Activated naive CD8-positive, alpha-beta T cell treated with anti-CD3 and anti-CD28 coated beads for 36 hours (primary cell): ENCODE results near the gene GLIS1. TPM values are rescaled to one million over a fixed set of nuclear protein-coding genes. Genes with fewer than 3 reads are reported as not detected.

Source experiments
- DNase-seq: peaks from one replicate; pipeline ENCODE4 v3.0.0; 2021
- H3K27ac Mint-ChIP-seq: one replicate; pipeline ENCODE4 v1.8.0; 2022; ENCODE audit warnings: mild to moderate bottlenecking, moderate library complexity, mixed read lengths
- H3K27me3 Mint-ChIP-seq: one replicate; pipeline ENCODE4 v1.8.0; 2022; ENCODE audit warnings: mild to moderate bottlenecking, mixed read lengths
- H3K36me3 Mint-ChIP-seq: one replicate; pipeline ENCODE4 v1.8.0; 2021; ENCODE audit warnings: mild to moderate bottlenecking, mixed read lengths
- H3K4me1 Mint-ChIP-seq: one replicate; pipeline ENCODE4 v1.8.0; 2021; ENCODE audit warnings: mixed read lengths
- H3K4me3 Mint-ChIP-seq: one replicate; pipeline ENCODE4 v1.8.0; 2022; ENCODE audit warnings: mild to moderate bottlenecking, moderate library complexity, mixed read lengths
- H3K9me3 Mint-ChIP-seq: one replicate; pipeline ENCODE4 v1.8.0; 2022; ENCODE audit warnings: mixed read lengths
- total RNA-seq, 2 experiments: library from RNA; stranded (reverse); gene quantifications; one replicate each; pipeline ENCODE4 v1.2.3, GENCODE V29; 2021

GLIS1 gene
- total RNA-seq, 2 experiments from 2014 or later, result 0.10 TPM; not detected in 1

- no peak for DNase-seq
- no peaks in the 10 kb centered on the region for H3K9me3 Mint-ChIP-seq
- H3K4me3 Mint-ChIP-seq, result no peak overlapping the region
- H3K36me3 Mint-ChIP-seq, result no peaks in the 10 kb centered on the region
- H3K27me3 Mint-ChIP-seq, result no peaks in the 10 kb centered on the region
- H3K4me1 Mint-ChIP-seq, result peaks cover 4% of the 10 kb centered on the region
- H3K27ac Mint-ChIP-seq, result no peak overlapping the region
Observed at GRCh38 chr1:53552981-53553733, 185.8 kb downstream of the GLIS1 start.

DNA sequence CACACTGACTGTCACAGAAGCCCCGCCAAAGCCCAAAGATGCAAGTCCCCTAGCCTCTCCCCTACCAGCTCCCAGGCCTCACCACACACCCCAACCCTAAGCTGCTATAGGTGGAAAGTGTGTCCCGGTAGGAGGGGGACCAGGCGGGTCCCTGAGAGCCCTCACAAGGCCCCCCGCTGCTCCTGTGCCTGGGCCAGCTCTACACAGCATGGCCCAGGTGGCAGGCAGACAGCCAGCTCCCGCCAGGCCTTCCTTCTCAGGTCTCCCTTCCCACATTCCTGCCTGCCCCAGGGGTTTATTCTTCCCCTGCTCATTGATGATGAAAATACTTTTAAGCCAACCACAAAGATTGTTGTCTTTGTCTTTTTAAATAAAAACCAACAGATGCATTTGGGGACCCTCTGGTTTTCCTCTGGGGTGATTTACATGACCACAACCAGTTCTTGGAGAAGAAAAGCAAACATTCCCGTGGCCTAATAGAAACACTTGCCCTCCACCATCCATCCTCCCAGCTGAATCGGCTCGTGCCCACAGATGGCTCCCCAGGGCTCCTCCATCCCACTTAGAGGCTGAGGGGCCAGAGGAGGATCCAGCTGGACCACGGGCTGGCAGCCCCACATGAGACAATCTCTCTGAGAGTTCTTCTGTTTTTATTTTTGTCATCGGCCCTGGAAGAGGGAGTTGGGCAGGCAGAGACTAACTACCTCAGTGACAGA, 186.7 kb downstream of the GLIS1 start:
- no peaks in the 10 kb centered on the region for H3K36me3 Mint-ChIP-seq
- no peaks in the 10 kb centered on the region for H3K9me3 Mint-ChIP-seq
- H3K4me3 Mint-ChIP-seq, result no peak overlapping the region
- no peaks in the 10 kb centered on the region for H3K27me3 Mint-ChIP-seq
- peaks cover 4% of the 10 kb centered on the region for H3K4me1 Mint-ChIP-seq
- no peak for DNase-seq
- H3K27ac Mint-ChIP-seq, result no peak overlapping the region

DNA sequence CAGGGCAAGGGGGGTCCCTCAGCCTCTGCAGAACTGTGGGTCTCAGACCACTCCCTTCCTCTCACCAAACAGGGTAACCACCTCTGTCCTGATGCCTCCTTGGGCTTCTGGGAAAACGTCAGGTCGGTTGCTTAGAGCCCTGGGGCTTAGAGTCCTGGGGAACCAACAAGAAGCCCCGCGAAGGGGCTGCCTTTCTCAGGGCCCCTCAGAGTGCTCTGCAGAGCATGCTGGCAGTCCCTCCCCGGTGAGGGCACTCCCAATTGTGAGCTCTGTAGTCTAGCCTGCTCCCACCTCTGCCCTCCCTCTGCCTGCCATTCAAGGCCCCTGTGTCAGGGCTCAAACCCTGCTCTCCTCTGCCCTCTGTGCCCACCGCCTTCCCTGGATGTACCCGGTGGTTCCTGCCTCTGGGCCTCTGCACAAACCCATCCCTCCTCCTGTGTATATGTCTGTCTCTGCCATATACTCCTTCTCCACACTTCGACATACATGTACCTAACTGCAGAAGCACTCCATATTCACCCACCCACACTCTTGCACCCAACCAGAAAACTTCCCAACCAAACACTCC, 187.5 kb downstream of the GLIS1 start:
- no peaks in the 10 kb centered on the region for H3K36me3 Mint-ChIP-seq
- no peaks in the 10 kb centered on the region for H3K9me3 Mint-ChIP-seq
- DNase-seq, result no peak
- peaks cover 4% of the 10 kb centered on the region for H3K4me1 Mint-ChIP-seq
- no peak overlapping the region for H3K4me3 Mint-ChIP-seq
- no peak overlapping the region for H3K27ac Mint-ChIP-seq
- no peaks in the 10 kb centered on the region for H3K27me3 Mint-ChIP-seq

- H3K36me3 Mint-ChIP-seq, result no peaks in the 10 kb centered on the region
- H3K4me1 Mint-ChIP-seq, result peaks cover 4% of the 10 kb centered on the region
- H3K27me3 Mint-ChIP-seq, result no peaks in the 10 kb centered on the region
- DNase-seq, result no peak
- H3K27ac Mint-ChIP-seq, result no peak overlapping the region
- no peak overlapping the region for H3K4me3 Mint-ChIP-seq
- H3K9me3 Mint-ChIP-seq, result no peaks in the 10 kb centered on the region
Observed at GRCh38 chr1:53550201-53550741, 188.7 kb downstream of the GLIS1 start.

GRCh38 chr1:53549781-53550180, 189.2 kb downstream of the GLIS1 start:
- no peak overlapping the region for H3K4me3 Mint-ChIP-seq
- H3K9me3 Mint-ChIP-seq, result no peaks in the 10 kb centered on the region
- H3K27ac Mint-ChIP-seq, result no peak overlapping the region
- H3K4me1 Mint-ChIP-seq, result peaks cover 4% of the 10 kb centered on the region
- no peaks in the 10 kb centered on the region for H3K36me3 Mint-ChIP-seq
- no peaks in the 10 kb centered on the region for H3K27me3 Mint-ChIP-seq
- DNase-seq, result no peak

- no peaks in the 10 kb centered on the region for H3K36me3 Mint-ChIP-seq
- DNase-seq, result no peak
- no peaks in the 10 kb centered on the region for H3K9me3 Mint-ChIP-seq
- H3K27ac Mint-ChIP-seq, result no peak overlapping the region
- H3K4me1 Mint-ChIP-seq, result peaks cover 4% of the 10 kb centered on the region
- H3K4me3 Mint-ChIP-seq, result no peak overlapping the region
- H3K27me3 Mint-ChIP-seq, result no peaks in the 10 kb centered on the region
Observed at GRCh38 chr1:53549287-53549686, 189.7 kb downstream of the GLIS1 start.

DNA sequence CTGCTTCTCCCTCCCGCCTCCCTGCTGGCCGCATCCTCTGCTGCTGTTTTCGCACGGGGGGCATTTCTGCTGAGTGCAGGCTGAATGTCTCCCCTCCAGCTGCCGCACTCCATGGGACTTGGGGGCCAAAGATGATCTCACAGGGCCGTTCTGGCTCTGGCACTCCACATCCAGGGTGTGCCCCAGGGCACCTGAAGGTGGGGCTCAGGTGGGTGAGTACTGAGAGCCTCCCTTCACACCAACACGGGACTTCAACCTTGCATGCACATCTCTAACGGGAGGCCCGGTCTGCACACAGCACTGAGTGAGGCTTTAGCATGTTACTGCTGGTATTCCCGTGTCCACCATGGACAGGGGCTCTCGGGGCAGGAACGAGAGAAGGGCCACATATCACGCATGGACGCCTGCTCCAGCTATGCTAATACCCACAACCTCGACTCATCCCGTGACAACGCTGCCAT, 190.9 kb downstream of the GLIS1 start:
- no peaks in the 10 kb centered on the region for H3K27me3 Mint-ChIP-seq
- DNase-seq, result no peak

GRCh38 chr1:53547231-53547790, 191.7 kb downstream of the GLIS1 start:
- H3K27ac Mint-ChIP-seq, result no peak overlapping the region
- no peaks in the 10 kb centered on the region for H3K27me3 Mint-ChIP-seq
- no peaks in the 10 kb centered on the region for H3K36me3 Mint-ChIP-seq
- no peaks in the 10 kb centered on the region for H3K9me3 Mint-ChIP-seq
- H3K4me3 Mint-ChIP-seq, result no peak overlapping the region
- no peak for DNase-seq
- H3K4me1 Mint-ChIP-seq, result peaks cover 2% of the 10 kb centered on the region

More for the DNA sequence above, 190.9 kb downstream of the GLIS1 start:
- Mint-ChIP-seq H3K36me3 (no peaks in the 10 kb centered on the region), H3K27ac (no peak overlapping the region), H3K4me1 (peaks cover 2% of the 10 kb centered on the region), H3K9me3 (no peaks in the 10 kb centered on the region), H3K4me3 (no peak overlapping the region)

DNA sequence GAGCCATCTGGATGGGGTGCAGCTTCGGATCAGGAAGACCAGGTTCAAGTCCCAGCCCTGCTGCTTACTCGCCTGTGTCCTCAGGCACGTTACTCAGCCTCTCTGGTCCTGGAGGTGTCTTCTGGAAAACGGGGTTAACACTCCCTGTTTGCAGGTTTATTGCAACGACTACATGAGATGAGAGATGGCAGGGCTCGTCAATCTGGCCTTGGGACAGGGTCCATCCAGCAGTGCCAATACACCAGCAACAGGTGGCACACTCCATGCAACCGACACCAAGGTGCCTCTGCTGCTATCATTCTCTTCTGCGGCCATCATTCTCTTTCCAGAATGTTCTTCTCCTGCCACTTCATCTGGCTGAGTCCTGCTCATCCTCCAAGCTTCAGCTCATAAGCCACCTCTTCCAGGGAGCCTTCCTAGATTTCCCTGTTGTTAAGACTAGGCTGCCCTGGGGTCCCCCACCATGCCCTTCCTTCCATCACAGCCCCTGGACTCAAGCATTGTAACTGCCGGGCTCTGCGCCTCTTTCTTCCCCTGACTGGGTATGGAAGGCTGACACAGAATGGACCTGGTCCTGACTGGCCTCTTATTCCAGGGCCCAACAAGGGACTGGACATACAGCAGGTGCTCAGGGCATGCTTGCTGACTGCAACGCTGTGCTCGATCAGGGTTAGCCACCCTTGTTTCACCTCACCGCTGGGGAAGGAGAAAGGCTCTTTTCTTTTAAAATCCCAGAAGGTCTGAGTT, 192.4 kb downstream of the GLIS1 start:
- no peak for DNase-seq
- no peaks in the 10 kb centered on the region for H3K9me3 Mint-ChIP-seq
- no peak overlapping the region for H3K4me3 Mint-ChIP-seq

GRCh38 chr1:53545663-53546408, 193.1 kb downstream of the GLIS1 start:
- Mint-ChIP-seq H3K36me3 (no peaks in the 10 kb centered on the region), H3K27ac (no peak overlapping the region), H3K4me3 (no peak overlapping the region), H3K4me1 (peaks cover 2% of the 10 kb centered on the region), H3K27me3 (no peaks in the 10 kb centered on the region), H3K9me3 (no peaks in the 10 kb centered on the region)
- no peak for DNase-seq

More for the DNA sequence above, 192.4 kb downstream of the GLIS1 start:
- peaks cover 2% of the 10 kb centered on the region for H3K4me1 Mint-ChIP-seq
- H3K27ac Mint-ChIP-seq, result no peak overlapping the region
- H3K36me3 Mint-ChIP-seq, result no peaks in the 10 kb centered on the region
- no peaks in the 10 kb centered on the region for H3K27me3 Mint-ChIP-seq

DNA sequence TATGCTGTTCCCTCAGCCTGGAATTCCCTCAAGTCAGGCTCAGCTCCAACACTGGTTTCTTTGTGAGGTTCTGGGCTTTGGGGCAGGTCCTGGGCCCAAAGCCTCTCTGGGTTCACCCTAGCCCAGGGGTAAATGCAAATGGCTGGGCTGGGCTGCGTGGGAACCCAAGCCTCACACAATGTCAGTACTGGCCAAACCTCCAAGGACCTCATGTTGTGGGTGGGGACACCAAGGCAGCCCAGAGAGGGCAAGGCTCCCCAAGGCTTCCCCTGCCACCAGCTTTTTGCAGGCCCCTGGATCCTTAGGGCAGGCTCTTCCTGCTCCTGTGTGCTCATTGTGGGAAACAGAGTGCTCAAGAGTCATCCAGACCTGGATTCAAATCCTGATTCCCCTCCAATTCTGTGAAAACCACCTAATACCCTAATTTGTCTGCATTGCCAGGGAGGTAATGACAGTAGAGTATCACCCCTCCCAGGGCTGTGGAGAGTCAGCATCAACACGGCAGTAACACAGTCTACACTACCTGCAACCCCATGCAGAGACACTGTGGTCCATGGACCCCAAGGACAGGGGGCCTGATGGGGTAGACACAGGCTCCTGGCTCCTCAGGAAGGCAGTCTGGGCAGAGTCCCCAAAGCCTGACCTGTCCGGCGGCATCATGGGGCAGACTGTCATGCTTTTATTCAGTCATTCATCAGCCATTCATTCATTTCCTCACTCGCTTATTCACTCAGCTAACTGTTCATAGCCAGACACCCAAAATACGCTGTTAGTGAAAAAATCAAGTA, 194.0 kb downstream of the GLIS1 start:
- Mint-ChIP-seq H3K36me3 (no peaks in the 10 kb centered on the region), H3K4me1 (no peaks in the 10 kb centered on the region), H3K9me3 (no peaks in the 10 kb centered on the region), H3K27me3 (no peaks in the 10 kb centered on the region), H3K27ac (no peak overlapping the region), H3K4me3 (no peak overlapping the region)
- DNase-seq, result no peak

GRCh38 chr1:53543778-53544695, 194.9 kb downstream of the GLIS1 start:
- H3K4me3 Mint-ChIP-seq, result no peak overlapping the region
- no peaks in the 10 kb centered on the region for H3K36me3 Mint-ChIP-seq
- no peaks in the 10 kb centered on the region for H3K27me3 Mint-ChIP-seq
- DNase-seq, result no peak
- H3K27ac Mint-ChIP-seq, result no peak overlapping the region
- no peaks in the 10 kb centered on the region for H3K4me1 Mint-ChIP-seq
- H3K9me3 Mint-ChIP-seq, result no peaks in the 10 kb centered on the region
